Caki2 (cell line): ENCODE data around the gene ZNF292. TPM values are rescaled to one million over a fixed set of nuclear protein-coding genes. Genes with fewer than 3 reads are reported as not detected.

Experiments used
- DNase-seq: peaks from one replicate; pipeline ENCODE4 v3.0.0-alpha.2; 2015; ENCODE audit warnings: low read depth
- in situ Hi-C: cut with HindIII; loops from 2 replicates; pipeline ENCODE4 v1.10.0; 2016; ENCODE audit warnings: low sequenced_read_pairs, low pct_unique_long_range_greater_than_20kb, mixed read lengths
- total RNA-seq: library from RNA; depleted of rRNA; stranded (reverse); fragments of >200 nt; shearing (Covaris generic); gene quantifications from 2 replicates; pipeline ENCODE4 v1.2.3, GENCODE V29; 2014; ENCODE audit warnings: low replicate concordance

Gene ZNF292
- total RNA-seq, 1 experiment from 2014 or later, result 10.7 TPM

DNA sequence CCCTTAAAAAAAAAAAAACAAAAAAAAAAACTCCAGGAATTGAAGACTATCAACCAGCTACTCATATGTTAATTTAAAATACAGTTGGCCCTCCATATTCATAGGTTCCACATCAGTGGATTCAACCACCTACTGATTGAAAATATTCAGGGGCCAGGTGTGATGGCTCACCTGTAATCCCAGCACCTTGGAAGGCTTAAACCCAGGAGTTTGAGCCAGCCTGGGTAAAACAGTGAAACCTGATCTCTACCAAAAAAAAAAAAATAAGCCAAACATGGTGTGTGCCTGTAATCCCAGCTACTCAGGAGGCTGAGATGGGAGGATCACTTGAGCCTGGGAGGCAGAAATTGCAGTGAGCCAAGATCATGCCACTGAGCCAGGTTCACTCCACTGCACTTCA lies 94.7 kb downstream of the ZNF292 start:
- no peak for DNase-seq
- in situ Hi-C loops, result no loop called here

DNA sequence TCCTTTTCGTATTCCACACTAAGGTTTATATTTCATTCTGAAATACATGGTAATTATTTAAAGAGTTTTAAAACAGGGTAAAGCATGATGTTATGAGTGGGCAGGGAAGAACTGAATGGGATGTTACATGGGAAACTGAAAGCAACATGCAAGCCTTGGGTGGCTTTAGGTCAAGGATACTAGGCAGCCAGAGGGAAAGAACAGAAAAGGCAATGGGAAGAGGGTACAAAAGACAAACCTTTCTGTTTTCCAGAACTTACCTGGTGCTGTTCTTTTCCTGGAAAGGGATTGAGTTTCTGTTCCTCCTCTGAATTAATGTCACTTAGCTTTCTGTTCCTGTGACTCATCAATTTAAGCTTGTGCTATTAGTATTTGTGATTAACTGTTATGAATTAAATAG lies 95.9 kb downstream of the ZNF292 start:
- in situ Hi-C loops, result no loop called here

DNA sequence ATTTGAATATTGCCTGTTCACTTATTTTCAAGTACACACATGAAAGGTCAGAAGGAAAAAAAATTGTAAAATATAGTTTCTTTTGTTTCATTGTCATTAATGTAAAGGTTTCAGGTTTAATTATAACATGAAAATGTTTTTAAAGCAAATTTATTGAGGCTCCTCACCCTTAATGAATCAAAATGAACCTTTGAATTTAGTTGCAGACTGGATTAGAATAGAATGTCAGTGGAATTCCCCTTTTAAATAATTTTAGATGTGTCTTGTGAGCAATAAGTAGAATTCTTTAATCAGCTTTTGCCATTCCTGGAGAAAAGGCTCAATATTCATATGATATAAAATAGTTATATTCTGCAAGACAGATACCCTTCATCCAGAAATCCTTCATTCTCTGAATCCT lies 96.4 kb downstream of the ZNF292 start:
- no peak for DNase-seq
- in situ Hi-C loops, result no loop called here

More for the DNA sequence above, 95.9 kb downstream of the ZNF292 start:
- no peak for DNase-seq

DNA sequence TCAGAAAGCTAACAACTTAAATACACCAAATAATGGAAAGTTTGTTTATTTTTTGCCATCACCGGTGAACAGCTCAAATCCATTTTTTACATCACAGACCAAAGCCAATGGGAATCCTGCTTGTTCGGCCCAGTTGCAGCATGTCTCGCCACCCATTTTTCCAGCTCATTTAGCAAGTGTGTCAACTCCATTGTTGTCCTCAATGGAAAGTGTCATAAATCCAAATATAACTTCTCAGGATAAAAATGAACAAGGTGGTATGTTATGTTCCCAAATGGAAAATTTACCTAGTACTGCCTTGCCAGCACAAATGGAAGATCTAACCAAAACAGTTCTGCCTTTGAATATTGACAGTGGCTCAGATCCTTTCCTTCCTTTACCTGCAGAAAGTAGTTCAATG lies 101.7 kb downstream of the ZNF292 start:
- no peak for DNase-seq
- in situ Hi-C loops, result no loop called here

DNA sequence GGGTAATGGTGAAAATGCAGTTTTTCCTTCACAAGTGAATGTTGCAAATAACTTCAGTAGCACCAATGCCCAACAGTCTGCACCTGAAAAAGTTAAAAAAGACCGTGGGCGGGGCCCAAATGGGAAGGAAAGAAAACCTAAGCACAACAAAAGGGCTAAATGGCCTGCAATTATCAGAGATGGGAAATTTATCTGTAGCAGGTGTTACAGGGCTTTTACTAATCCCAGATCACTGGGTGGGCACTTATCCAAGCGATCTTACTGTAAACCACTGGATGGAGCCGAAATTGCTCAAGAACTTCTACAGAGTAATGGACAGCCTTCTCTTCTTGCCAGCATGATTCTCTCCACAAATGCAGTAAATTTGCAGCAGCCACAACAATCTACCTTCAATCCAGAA lies 102.2 kb downstream of the ZNF292 start:
- DNase-seq, result no peak
- in situ Hi-C loops, result no loop called here

DNA sequence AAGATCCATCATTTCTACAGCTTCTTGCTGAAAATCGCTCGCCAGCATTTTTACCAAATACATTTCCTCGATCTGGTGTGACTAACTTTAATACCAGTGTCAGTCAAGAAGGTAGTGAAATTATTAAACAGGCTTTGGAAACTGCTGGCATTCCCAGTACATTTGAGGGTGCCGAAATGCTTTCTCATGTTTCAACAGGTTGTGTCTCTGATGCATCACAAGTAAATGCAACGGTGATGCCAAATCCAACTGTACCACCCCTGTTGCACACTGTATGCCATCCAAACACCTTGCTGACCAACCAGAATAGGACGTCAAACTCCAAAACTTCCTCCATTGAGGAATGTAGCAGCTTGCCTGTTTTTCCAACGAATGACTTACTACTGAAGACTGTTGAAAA lies 102.6 kb downstream of the ZNF292 start:
- no peak for DNase-seq
- in situ Hi-C loops, result no loop called here

DNA sequence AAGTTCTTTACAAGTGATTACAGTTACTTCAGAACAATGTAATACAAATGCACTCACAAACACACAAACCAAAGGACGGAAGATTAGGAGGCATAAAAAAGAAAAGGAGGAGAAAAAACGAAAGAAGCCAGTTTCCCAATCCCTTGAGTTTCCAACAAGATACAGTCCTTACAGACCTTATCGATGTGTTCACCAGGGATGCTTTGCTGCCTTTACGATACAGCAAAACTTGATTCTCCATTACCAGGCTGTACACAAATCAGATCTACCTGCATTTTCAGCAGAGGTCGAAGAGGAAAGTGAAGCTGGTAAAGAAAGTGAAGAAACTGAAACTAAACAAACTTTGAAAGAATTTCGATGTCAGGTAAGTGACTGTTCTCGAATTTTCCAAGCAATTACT lies 104.4 kb downstream of the ZNF292 start:
- in situ Hi-C loops, result no loop called here
- no peak for DNase-seq

DNA sequence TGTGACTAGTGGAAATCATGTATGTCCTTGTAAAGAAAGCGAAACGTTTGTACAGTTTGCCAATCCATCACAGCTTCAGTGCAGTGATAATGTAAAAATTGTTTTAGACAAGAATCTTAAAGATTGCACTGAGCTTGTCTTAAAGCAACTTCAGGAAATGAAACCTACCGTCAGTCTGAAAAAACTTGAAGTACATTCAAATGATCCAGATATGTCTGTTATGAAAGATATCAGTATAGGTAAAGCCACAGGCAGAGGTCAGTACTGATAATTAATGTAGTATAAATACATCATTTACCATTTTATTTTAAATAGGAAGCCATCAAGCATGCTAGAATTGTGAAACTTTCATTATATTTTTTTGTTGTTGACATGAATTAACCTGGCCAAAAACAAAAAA lies 106.2 kb downstream of the ZNF292 start:
- in situ Hi-C loops, result no loop called here
- DNase-seq, result no peak

DNA sequence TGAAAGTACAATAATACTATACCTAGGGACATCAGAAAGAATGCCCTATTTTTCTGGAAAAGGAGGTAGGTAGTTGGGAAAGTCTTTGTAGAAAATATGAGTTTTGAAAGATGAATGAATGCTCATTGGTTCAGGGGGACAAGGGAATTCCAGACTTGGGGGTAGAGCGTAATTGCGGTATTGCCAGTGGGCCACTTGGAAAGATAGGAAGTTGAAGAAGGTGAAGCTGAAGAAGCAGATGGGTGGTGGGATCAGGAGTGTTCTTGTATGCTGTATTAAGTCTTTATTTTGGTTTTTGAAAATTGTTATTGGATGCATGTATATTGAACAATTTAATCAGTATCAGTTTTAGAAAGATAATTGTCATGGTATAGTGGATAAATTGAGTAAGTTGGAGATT lies 109.1 kb downstream of the ZNF292 start:
- no peak for DNase-seq
- in situ Hi-C loops, result no loop called here

DNA sequence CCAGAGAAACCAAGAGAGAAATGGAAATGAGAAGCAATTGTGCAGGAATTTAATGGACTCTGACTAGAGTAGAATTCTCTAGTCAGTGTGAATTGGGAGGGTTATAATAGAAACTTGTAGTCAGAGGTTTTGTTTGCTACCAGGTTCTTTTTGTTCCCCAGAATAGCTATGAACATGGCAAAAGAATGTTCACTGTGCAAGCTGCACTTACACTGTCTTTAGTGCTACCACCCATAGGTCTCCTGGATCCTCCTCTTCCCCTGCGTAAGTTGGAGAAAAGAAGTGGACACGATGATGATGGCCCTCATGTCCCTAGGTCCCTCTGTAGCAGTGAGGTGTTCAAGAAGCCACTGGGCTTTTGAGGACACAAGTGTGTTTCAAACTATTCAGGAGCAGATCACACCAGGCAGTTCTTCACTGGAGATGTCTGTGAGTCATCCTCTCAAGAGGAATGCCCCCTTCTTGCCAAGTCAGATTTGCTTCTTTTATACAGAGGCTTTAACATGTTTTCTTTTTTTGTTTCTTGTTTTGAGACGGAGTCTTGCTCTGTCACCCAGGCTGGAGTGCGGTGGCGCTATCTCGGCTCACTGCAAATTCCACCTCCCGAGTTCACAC lies 119.4 kb downstream of the ZNF292 start:
- DNase-seq, result no peak
- in situ Hi-C loops, result no loop called here

DNA sequence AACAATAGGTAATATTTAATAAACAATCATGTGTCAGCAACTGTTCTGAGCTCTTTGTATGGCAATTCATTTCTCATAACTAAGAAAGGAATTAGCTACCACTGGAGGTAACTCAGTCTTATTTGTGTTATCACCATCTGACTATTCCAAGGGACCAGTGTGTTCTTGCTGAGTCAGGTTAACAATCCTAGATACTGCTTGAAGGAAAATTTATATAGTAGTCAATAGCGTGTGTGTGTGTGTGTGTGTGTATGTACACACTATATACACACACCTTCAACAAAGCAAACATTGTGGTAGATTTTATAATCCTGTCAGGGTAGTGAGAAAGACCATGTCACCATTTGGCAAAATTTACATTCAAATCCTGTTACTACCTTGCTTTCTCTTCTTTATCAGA lies 121.3 kb downstream of the ZNF292 start:
- no peak for DNase-seq
- in situ Hi-C loops, result no loop called here

DNA sequence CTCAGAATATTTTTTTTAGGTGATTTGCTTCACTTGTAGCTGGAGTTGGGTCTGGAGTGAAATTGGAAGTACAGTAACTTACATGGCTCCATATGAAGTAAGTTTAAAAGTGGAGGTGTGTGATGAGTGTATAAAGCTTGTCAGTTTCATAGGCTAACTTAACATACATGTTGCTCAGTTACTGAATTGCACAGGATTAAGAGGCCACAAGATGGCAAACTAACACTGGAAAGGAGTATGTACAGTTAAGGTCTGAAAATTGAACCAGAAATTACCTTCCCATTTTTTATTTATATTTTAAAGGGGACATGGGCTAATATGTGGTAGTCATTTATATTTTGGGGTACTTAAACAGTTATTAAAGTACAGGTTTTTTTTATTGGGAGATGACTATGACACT lies 121.8 kb downstream of the ZNF292 start:
- in situ Hi-C loops, result no loop called here
- DNase-seq, result no peak

DNA sequence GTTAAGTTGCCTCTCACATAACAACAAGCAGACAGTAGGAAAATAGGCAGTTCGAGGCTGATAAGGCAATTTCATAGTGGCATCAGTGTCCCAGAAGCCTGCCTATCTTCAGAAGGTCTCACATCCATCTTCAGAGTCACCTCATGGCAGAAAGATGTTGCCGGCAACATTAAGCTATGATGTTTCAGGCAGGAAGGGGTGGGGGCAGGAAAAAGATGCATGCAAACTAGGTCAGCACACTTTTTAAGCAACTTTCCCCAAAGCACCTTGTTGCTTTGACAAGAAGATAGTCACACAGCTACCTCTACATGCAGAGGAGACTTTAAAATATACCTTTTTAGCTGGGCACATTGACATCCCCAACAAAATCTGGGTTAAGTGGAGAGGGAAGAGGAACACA lies 123.8 kb downstream of the ZNF292 start:
- in situ Hi-C loops, result no loop called here
- no peak for DNase-seq

DNA sequence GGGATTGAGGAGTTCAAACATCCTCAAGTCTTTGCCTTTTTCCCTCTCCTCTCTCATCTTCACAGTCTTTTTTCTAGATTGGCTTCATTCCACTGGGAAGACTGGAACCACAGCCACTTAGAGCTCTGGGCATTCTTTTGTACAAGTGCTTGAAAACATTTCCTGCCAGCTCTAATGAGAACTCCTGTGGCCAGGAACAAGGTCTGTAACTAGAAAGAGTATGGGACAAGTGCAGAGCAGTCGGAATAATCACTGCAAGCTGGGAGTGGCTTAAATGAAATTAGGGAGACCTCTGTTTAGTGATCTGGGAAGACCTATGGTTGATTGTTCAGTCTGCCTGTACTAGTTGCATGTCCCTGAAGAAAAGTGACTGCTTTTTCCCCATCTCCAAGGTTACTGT lies 126.1 kb downstream of the ZNF292 start:
- DNase-seq, result no peak
- in situ Hi-C loops, result no loop called here

DNA sequence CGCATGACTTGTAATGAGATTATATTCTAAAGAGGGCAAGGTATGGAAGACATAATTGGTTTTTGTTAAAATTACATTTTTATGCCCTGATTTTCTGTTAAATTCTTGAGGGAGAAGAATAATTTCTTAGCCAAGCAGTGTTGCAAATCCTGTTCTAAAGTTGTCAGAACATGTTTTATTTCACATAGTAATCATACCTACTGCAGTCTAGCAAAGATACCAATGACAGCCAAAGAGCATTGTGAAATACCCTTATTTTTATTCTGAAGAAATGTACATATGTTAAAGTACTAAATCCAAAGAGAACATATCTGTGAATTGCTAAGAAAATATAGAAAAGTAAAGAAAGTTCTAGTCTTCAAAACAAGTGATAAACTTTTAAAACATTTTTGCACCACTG lies 127.4 kb downstream of the ZNF292 start:
- in situ Hi-C loops, result no loop called here
- DNase-seq, result no peak

DNA sequence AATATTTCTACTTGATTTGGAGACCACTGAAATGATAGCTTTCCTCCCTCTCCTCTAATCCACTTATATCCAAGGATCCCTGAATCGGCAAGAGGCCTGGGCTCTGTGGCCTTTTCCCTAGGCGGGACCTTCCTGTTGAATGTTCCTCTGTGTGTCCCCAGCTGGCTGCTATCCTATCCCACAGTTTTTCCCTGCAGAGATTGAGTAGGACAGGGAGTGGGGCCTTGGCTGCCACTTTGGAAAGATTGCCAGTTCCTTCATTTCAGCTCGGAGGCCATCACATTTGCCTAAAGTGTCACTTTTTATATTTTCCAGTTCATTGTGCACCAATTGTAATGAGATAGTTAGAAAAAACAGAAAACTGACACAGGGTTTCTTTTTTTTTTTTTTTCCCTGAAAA lies 128.1 kb downstream of the ZNF292 start:
- in situ Hi-C loops, result no loop called here
- DNase-seq, result no peak

DNA sequence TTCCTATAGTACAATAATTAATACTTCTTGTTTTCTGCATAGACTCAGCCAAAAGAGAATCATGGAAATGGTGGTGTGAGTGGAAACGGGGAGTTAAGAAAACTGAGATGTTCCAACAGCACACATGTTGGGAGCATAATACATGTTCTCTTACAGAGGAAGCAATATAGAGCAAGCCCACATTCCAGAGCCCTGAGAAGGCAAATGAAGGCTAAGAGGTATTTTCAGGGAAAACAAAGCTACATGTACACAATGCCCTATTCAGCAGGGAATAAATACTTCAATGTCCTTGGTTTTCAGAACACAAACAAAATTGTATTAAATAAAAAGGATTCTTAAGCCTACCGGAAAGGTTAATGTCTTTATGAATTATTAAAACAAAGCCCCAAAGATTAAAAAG lies 131.9 kb downstream of the ZNF292 start:
- no peak for DNase-seq
- in situ Hi-C loops, result no loop called here

DNA sequence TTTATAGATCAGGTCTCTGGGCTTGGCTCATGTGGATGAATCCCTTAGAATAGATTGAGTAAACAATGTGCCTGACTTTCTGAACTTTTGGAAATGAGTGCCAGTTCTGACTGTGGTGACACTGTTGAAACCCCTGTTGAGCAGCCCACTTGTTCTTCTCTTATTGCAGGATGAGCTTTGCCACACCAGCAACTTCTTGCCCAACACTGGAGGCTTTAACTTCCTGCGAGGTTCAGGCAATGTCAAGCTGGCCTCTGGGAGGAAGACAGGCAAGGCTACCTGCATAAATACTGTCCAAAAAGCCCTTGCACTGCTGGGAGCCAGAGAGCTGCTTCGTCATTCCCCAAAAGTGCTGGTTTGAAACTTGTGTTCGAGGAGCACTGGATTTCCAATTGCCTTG lies 134.2 kb downstream of the ZNF292 start:
- in situ Hi-C loops, result no loop called here
- DNase-seq, result no peak

DNA sequence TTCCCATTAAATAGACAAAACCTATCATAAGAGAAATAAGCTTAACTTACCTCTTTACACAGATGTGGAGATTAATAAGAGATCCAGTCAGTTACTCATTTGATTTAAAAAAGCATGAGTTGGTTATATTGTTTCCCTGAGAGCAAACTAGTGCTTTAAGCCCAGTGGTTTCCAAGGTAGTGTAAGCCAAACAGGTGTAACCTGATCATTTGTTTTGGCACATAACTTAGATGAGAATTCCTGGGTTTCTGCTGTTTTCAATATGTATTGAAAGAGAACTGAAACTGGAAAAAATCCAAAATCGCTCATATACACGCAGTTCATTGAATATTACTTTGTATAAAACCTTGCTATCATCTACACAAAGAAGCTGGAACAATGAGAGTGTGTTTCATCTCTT lies 136.5 kb downstream of the ZNF292 start:
- no peak for DNase-seq
- in situ Hi-C loops, result no loop called here

DNA sequence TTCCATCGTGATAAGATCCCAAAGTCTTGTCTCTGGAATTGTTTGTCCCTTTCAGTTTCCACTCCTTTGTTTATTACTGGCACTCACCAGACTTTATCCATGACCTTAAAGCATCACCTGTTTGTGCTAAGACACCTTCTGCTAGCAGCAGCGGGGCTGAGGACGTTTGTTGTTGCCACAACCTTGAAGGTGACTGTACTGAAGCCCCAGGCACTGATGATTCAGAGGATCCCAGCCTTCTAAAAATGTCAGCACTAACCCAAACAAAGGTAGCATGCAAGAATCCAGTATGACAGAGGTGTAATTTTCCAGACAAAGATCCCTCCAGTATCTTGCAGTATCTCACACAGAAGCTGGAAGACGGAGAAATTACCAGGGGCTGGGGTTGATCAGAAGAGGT lies 138.2 kb downstream of the ZNF292 start:
- in situ Hi-C loops, result no loop called here
- no peak for DNase-seq

DNA sequence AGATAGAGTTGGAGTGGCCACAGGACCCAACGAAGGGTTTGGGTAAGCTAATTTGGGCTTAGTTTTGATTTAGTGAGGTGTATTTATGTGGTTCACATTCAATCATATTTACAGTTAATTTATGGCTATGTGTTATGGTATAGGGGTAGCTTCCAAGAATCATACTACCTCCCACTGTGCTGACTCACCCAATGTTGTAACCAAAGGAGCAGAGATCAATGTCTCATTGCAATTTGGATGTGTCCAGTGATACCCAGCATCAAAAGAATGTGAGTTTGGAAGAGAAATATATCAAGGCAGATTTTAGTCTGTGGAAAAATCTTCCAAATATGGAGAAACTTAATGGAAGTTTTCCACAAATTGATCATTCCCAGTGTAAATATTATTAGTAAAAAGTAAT lies 141.8 kb downstream of the ZNF292 start:
- in situ Hi-C loops, result no loop called here
- no peak for DNase-seq
